K562 (cell line): Measurements from ENCODE around the gene PAX2. TPM values are rescaled to one million over a fixed set of nuclear protein-coding genes. Genes with fewer than 3 reads are reported as not detected.

Source experiments
- ATAC-seq: fragments of 200-7000 bp; cut with Tn5 transposase; 3 replicates; pipeline ENCODE4 v1.9.1; 2020; ENCODE audit warnings: moderate library complexity
- BruUV-seq: library from RNA; stranded (reverse); fragments of 400-500 nt; replicated peaks from 2 replicates; lab custom pipeline; 2021; lab: Mats Ljungman, UMichigan
- CTCF ChIA-PET: fragments of 300-600 bp; formaldehyde crosslinking; extraction: SDS; loops from one replicate; lab custom pipeline; 2021; ENCODE audit warnings: low intra/inter-chr PET ratio; lab: Yijun Ruan, JAX
- POLR2A ChIA-PET: fragments of 300-600, 350-650 bp; sonication (Branson Sonifier 250); formaldehyde crosslinking; extraction: SDS; loops from one replicate; lab custom pipeline; 2021; ENCODE audit warnings: antibody characterized with exemption, inconsistent platforms; lab: Yijun Ruan, JAX
- DNase-seq, 4 experiments: peaks; one replicate each; pipeline versions ENCODE4 v3.0.0 to v3.0.0-alpha.2; 2011 to 2018; ENCODE audit warnings: low spot score in 3 of 4, mixed read lengths in 3 of 4; ENCODE audit errors: extremely low read depth in 1 of 4
- FAIRE-seq: peaks from 2 replicates; lab custom pipeline; 2011; peaks lifted over from hg19 to GRCh38; lab: Jason Lieb, UNC
- H2AFZ ChIP-seq: 2 replicates; pipeline ENCODE4 v1.6.0; 2011; ENCODE audit warnings: low read depth, low read length, control low read depth, inconsistent platforms
- H3K27ac ChIP-seq: fragments of 200-600 bp; 3 replicates; pipeline ENCODE4 v1.8.0; 2011; ENCODE audit warnings: low read depth, mild to moderate bottlenecking, control low read depth, inconsistent platforms, low read length, moderate library complexity, mixed read lengths; ENCODE audit errors: extremely low read depth
- H3K27me3 ChIP-seq, 2 experiments: fragments of 300-600 bp in 1 of 2; 2 replicates in 1 of 2; 3 replicates in 1 of 2; pipeline versions ENCODE4 v1.6.0 to v1.8.0; 2011; ENCODE audit warnings: inconsistent platforms in 2 of 2, low read length in 2 of 2, mild to moderate bottlenecking in 1 of 2, mixed read lengths in 1 of 2, moderate library complexity in 1 of 2; ENCODE audit not compliant: control insufficient read depth in 2 of 2, insufficient read depth in 2 of 2
- H3K36me3 ChIP-seq: fragments of 300-600 bp; 3 replicates; pipeline ENCODE4 v1.8.0; 2011; ENCODE audit warnings: mild to moderate bottlenecking, low read length, inconsistent platforms; ENCODE audit not compliant: control insufficient read depth, insufficient read depth
- H3K4me1 ChIP-seq, 2 experiments: fragments of 200-600 bp in 1 of 2; replicated peaks in 1 of 2; 2 replicates in 1 of 2; 3 replicates in 1 of 2; pipeline versions ENCODE4 v1.5.1 to v1.8.0; 2011; ENCODE audit warnings: inconsistent platforms in 2 of 2, low read length in 2 of 2, mild to moderate bottlenecking in 1 of 2, mixed read lengths in 1 of 2, moderate library complexity in 1 of 2; ENCODE audit not compliant: control insufficient read depth in 2 of 2, insufficient read depth in 2 of 2
- H3K4me2 ChIP-seq: 2 replicates; pipeline ENCODE4 v1.6.1; 2011; ENCODE audit warnings: low read length, control low read depth, inconsistent platforms, mixed read lengths; ENCODE audit not compliant: insufficient read depth
- H3K4me3 ChIP-seq: fragments of 200-600 bp; sonication (generic), shearing (Covaris generic); 2 replicates; pipeline ENCODE4 v1.5.1; 2016; ENCODE audit warnings: control low read depth, inconsistent platforms
- H3K79me2 ChIP-seq: fragments of 200-600 bp; 3 replicates; pipeline ENCODE4 v1.8.0; 2011; ENCODE audit warnings: low read length, inconsistent platforms; ENCODE audit not compliant: control insufficient read depth, insufficient read depth
- H3K9ac ChIP-seq, 2 experiments: 2 replicates each; pipeline versions ENCODE4 v1.6.0 to v1.6.1; 2011; ENCODE audit warnings: low read depth in 2 of 2, low read length in 2 of 2, control low read depth in 1 of 2, inconsistent platforms in 1 of 2, mild to moderate bottlenecking in 1 of 2, mixed read lengths in 1 of 2; ENCODE audit not compliant: insufficient read depth in 1 of 2
- H3K9me1 ChIP-seq: one replicate; pipeline ENCODE4 v1.6.0; 2011; ENCODE audit warnings: inconsistent platforms, mild to moderate bottlenecking, low read length, moderate library complexity; ENCODE audit not compliant: control insufficient read depth, insufficient read depth
- H3K9me3 ChIP-seq: replicated peaks from 2 replicates; pipeline ENCODE4 v1.5.1; 2011; ENCODE audit warnings: low read depth, low read length, inconsistent platforms; ENCODE audit not compliant: control insufficient read depth, insufficient read depth
- H4K20me1 ChIP-seq: replicated peaks from 2 replicates; pipeline ENCODE4 v1.6.1; 2011; ENCODE audit warnings: low read length, inconsistent platforms, mixed read lengths; ENCODE audit not compliant: control insufficient read depth, insufficient read depth
- ETV1 ChIP-seq: fragments of 450-650 bp; conservative IDR thresholded peaks from 2 replicates; pipeline ENCODE4 v1.6.1; 2016; ENCODE audit warnings: missing genetic modification characterization, control low read depth, low read depth, missing compliant biosample characterization
- HDAC6 ChIP-seq: IDR thresholded peaks from 2 replicates; pipeline ENCODE4 v1.6.1; 2012; ENCODE audit warnings: low read depth, mild to moderate bottlenecking, control low read depth, inconsistent platforms, low read length, moderate library complexity
- LCOR ChIP-seq: sonication (generic); formaldehyde crosslinking; IDR thresholded peaks from 2 replicates; pipeline ENCODE4 v1.8.0; 2022; ENCODE audit warnings: mild to moderate bottlenecking, missing genetic modification reagents
- NCOA4 ChIP-seq: fragments of 450-650 bp; IDR thresholded peaks from 2 replicates; pipeline ENCODE4 v1.6.1; 2018; ENCODE audit warnings: mild to moderate bottlenecking; ENCODE audit not compliant: partially characterized antibody
- RAD21 ChIP-seq, 2 experiments: fragments of 250-450 bp in 1 of 2; fragments of 450-650 bp in 1 of 2; sonication (Bioruptor Pico) in 1 of 2; formaldehyde crosslinking in 1 of 2; IDR thresholded peaks in 1 of 2; conservative IDR thresholded peaks in 1 of 2; 2 replicates each; pipeline versions ENCODE4 v1.4.0 to v1.8.0; 2020 to 2022; ENCODE audit warnings: mild to moderate bottlenecking in 2 of 2, moderate library complexity in 1 of 2
- XRCC4 ChIP-seq: IDR thresholded peaks from one replicate; pipeline ENCODE4 v1.6.1; 2011; ENCODE audit not compliant: insufficient read depth, insufficient read length; ENCODE audit errors: extremely low read depth
- ZBTB8A ChIP-seq: fragments of 450-650 bp; IDR thresholded peaks from 2 replicates; pipeline ENCODE4 v1.6.1; 2018; ENCODE audit warnings: mild to moderate bottlenecking, moderate library complexity; ENCODE audit not compliant: partially characterized antibody
- ZNF124 ChIP-seq: sonication (generic); formaldehyde crosslinking; IDR thresholded peaks from 2 replicates; pipeline ENCODE4 v1.8.1; 2022; ENCODE audit warnings: missing genetic modification reagents
- ZNF23 ChIP-seq: fragments of 250-450 bp; sonication (Bioruptor Pico); IDR thresholded peaks from 2 replicates; pipeline ENCODE4 v1.4.0; 2020; ENCODE audit warnings: mild to moderate bottlenecking
- ZNF3 ChIP-seq: fragments of 250-450 bp; sonication (Bioruptor Pico); IDR thresholded peaks from 2 replicates; pipeline ENCODE4 v1.5.0; 2021; ENCODE audit warnings: mild to moderate bottlenecking, moderate library complexity
- ZNF76 ChIP-seq: fragments of 250-450 bp; sonication (Bioruptor Pico); IDR thresholded peaks from 2 replicates; pipeline ENCODE4 v1.4.0; 2020; ENCODE audit warnings: mild to moderate bottlenecking, moderate library complexity, borderline replicate concordance
- ZNF79 ChIP-seq: fragments of 250-450 bp; sonication (Bioruptor Pico); IDR thresholded peaks from 2 replicates; pipeline ENCODE4 v1.4.0; 2020; ENCODE audit warnings: low read depth, mild to moderate bottlenecking, moderate library complexity
- WGBS: fragments of 100-300 bp; shearing (Covaris generic); methylation state at CpG from one replicate; pipeline ENCODE4 v1.1.6; 2016; ENCODE audit warnings: low coverage, mixed read lengths; ENCODE audit not compliant: insufficient coverage; ENCODE audit errors: missing lambda C conversion rate; 5-methylcytosine and 5-hydroxymethylcytosine counted together
- in situ Hi-C: fragments of 300-500 bp; cut with MboI; formaldehyde crosslinking; loops from 4 replicates; pipeline ENCODE4 v1.15.0; 2018; ENCODE audit warnings: inconsistent platforms, mixed read lengths
- intact Hi-C: fragments of 100-400 bp; cut with micrococcal nuclease; formaldehyde crosslinking; loops from 2 replicates; pipeline ENCODE4 v1.14.2; 2022
- polyA plus RNA-seq, 8 experiments: library from polyadenylated mRNA; depleted of rRNA in 4 of 8; stranded (reverse) in 5 of 8; unstranded in 3 of 8; fragments of >200 nt; fragmentation: Nextera tagmentation in 2 of 8; fragmentation: Illumina TruSeq in 1 of 8; extraction: Ambion mirVana in 2 of 8; extraction: Trizol in 1 of 8; gene quantifications; 2 replicates each; pipeline versions ENCODE4 v1.2.1 to v1.2.3, GENCODE V29; 2011 to 2014; ENCODE audit warnings: inconsistent platforms in 1 of 8, missing spikeins in 1 of 8
- total RNA-seq, 7 experiments: library from RNA; depleted of rRNA in 6 of 7; stranded (reverse); fragments of >200 nt in 6 of 7; fragmentation: Illumina TruSeq in 2 of 7; extraction: Trizol in 2 of 7; gene quantifications; 2 replicates each; pipeline versions ENCODE4 v1.2.1 to v1.2.3, GENCODE V29; 2011 to 2021; ENCODE audit warnings: low replicate concordance in 1 of 7
- TF ChIP-seq, protein P1 (sequence below): IDR thresholded peaks from 2 replicates; pipeline ENCODE4 v1.6.1; 2011; ENCODE audit warnings: borderline replicate concordance, low read depth, mild to moderate bottlenecking, moderate library complexity, low read length; ENCODE audit not compliant: insufficient read depth, poor library complexity, severe bottlenecking
- TF ChIP-seq, protein P2 (sequence below): fragments of 250-450 bp; sonication (Bioruptor Pico); IDR thresholded peaks from 2 replicates; pipeline ENCODE4 v1.8.0; 2022; ENCODE audit warnings: moderate library complexity, mild to moderate bottlenecking, inconsistent platforms
- TF ChIP-seq, protein P3 (sequence below): fragments of 250-450 bp; sonication (Bioruptor Pico); IDR thresholded peaks from 2 replicates; pipeline ENCODE4 v1.8.0; 2021; ENCODE audit warnings: borderline replicate concordance, mild to moderate bottlenecking, moderate library complexity; ENCODE audit not compliant: poor library complexity, severe bottlenecking

PAX2 gene
- total and polyA plus RNA-seq, 9 of the 15 experiments (the other 6 are each of a cell fraction or from before 2014, with no cell fraction given): not detected

DNA sequence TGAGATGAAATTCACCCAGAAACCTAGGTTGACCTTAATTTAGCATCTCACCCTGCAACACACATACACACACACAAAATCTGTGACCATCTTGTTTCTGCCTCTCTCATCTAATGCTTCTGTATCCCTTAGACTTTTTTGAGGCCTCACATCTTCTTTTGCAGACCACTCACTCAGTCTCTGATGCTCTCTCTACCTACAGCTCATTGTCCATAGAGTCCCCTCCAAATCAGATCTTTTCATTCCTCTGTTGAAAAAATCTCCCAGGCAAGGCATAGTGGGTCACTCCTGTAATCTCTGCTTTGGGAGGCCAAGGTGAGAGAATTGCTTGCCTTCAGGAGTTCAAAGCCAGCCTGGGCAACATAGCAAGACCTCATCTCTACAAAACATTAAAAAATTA, 17.6 kb upstream of the PAX2 start (continued):
- TF ChIP-seq ZBTB8A (no peak), XRCC4 (no peak)

DNA sequence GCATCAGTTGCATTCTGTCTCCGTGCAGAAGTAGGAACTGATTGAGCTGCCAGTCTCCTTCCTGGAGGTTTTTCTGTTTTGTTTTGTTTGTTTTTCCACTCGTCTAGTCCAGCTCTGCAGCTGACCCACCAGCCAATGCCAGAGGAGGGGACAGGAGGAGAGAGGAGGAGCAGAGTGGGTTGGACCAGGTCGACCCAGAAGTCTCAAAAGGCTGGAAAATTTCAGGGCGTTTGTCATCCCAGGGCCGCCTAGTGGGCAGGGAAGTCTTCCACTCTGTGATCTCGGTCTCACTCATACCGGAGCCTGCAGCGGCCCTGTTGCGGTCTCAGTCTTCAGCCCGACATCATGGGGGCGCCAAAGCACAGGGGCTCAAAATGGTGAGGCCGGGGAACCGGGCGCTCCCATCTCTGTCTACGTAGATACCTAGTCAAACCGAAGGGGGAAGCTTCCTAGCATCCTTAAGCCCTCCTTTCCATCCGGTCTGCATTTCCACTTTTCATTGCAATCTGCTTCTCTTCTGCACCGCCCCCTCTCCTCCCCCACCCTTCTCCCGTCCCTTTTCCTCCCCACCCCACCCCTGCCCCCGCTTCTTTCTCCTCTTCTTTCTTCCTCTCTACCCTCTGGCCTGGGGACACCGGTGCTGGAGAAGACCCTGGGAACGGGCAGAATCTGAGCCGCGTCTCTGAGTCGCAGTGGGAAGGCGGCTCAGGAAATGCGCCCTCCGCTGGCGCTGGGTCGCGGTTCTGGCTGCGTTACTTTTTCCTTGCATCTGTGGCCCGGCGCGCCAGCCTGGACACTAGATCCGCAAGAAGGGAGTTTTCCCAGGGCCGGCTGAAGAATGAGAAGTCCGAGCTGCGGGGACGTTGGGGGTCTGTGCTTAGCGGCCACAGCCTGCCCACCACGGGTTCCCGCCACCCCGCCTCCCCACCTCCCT, 16.2 kb upstream of the PAX2 start:
- ATAC-seq: peak; percentile 92
- H2AFZ ChIP-seq: no peak overlapping the region
- H3K9me1 ChIP-seq: no peaks in the 10 kb centered on the region
- ChIA-PET POLR2A (no interaction called here), CTCF (interaction anchor here (0.6 to 0.7 kb wide), 2 partner anchors 14 to 99 kb away, joined by 3 read pairs; no protein-coding TSS in a partner anchor)
- H3K4me3 ChIP-seq: no peak overlapping the region
- H3K36me3 ChIP-seq: no peaks in the 10 kb centered on the region
- H3K4me2 ChIP-seq: no peak overlapping the region
- under 1% methylated on average over 18 of the region's 44 CpGs for whole genome bisulfite sequencing
- peaks cover 12 to 46% of the 10 kb centered on the region in 2 experiments for H3K27me3 ChIP-seq
- DNase-seq: peak; percentile 45 to 57 (median 51)
- no TSS peak for BruUV-seq
- H3K9ac ChIP-seq: no peak overlapping the region
- FAIRE-seq: no peak
- in situ Hi-C loops (no loop called here), intact Hi-C loops (loop anchor here (5.0 kb wide), 1 partner anchor 167 kb away; no protein-coding TSS in a partner anchor)
- no peaks in the 10 kb centered on the region for H3K9me3 ChIP-seq
- no peaks in the 10 kb centered on the region for H3K79me2 ChIP-seq
- peaks cover 0 to 16% of the 10 kb centered on the region in 2 experiments; a peak in 2 of 5 replicates for H3K4me1 ChIP-seq
- peaks cover 8% of the 10 kb centered on the region; the same call in 1 of the 2 replicates for H4K20me1 ChIP-seq
- no peak overlapping the region for H3K27ac ChIP-seq
- TF ChIP-seq HDAC6: no peak
- peak in 1 of 2 experiments; percentile 36; a peak in 2 of 4 replicates for TF ChIP-seq RAD21 (CRISPR knock-in tag; conservative IDR thresholded peaks at IDR 0.05 in 1 of 2, IDR thresholded peaks at IDR 0.05 in 1 of 2)
- no peak for TF ChIP-seq NCOA4
- no peak for TF ChIP-seq ZNF76 (CRISPR knock-in tag)
- TF ChIP-seq LCOR (CRISPR knock-in tag): no peak
- TF ChIP-seq ZNF3 (CRISPR knock-in tag): no peak
- TF ChIP-seq ZNF79 (CRISPR knock-in tag): no peak
- TF ChIP-seq, protein P1, sequence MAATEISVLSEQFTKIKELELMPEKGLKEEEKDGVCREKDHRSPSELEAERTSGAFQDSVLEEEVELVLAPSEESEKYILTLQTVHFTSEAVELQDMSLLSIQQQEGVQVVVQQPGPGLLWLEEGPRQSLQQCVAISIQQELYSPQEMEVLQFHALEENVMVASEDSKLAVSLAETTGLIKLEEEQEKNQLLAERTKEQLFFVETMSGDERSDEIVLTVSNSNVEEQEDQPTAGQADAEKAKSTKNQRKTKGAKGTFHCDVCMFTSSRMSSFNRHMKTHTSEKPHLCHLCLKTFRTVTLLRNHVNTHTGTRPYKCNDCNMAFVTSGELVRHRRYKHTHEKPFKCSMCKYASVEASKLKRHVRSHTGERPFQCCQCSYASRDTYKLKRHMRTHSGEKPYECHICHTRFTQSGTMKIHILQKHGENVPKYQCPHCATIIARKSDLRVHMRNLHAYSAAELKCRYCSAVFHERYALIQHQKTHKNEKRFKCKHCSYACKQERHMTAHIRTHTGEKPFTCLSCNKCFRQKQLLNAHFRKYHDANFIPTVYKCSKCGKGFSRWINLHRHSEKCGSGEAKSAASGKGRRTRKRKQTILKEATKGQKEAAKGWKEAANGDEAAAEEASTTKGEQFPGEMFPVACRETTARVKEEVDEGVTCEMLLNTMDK: peak; percentile 77
- no peak for TF ChIP-seq ETV1 (tag)
- no peak for TF ChIP-seq ZNF124 (CRISPR knock-in tag)
- TF ChIP-seq, protein P2, sequence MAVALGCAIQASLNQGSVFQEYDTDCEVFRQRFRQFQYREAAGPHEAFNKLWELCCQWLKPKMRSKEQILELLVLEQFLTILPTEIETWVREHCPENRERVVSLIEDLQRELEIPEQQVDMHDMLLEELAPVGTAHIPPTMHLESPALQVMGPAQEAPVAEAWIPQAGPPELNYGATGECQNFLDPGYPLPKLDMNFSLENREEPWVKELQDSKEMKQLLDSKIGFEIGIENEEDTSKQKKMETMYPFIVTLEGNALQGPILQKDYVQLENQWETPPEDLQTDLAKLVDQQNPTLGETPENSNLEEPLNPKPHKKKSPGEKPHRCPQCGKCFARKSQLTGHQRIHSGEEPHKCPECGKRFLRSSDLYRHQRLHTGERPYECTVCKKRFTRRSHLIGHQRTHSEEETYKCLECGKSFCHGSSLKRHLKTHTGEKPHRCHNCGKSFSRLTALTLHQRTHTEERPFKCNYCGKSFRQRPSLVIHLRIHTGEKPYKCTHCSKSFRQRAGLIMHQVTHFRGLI: no peak
- TF ChIP-seq, protein P3, sequence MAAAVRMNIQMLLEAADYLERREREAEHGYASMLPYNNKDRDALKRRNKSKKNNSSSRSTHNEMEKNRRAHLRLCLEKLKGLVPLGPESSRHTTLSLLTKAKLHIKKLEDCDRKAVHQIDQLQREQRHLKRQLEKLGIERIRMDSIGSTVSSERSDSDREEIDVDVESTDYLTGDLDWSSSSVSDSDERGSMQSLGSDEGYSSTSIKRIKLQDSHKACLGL: no peak
- TF ChIP-seq ZNF23 (CRISPR knock-in tag): no peak
